LNCAP (cell line): ENCODE measurements around the gene HIKESHI.

ENCODE experiments used
- CTCF ChIP-seq: fragments of 450-650 bp; IDR thresholded peaks from 2 replicates; pipeline ENCODE4 v1.5.1; 2017; ENCODE audit warnings: mild to moderate bottlenecking

HIKESHI gene

GRCh38 chr11:86302092-86302793, at the start of gene HIKESHI:
TSS of gene HIKESHI (plus strand) at chr11:86302240. CDS start at chr11:86302449, 209 bp downstream.
- TF ChIP-seq CTCF: no peak

GRCh38 chr11:86255896-86256295, 46.1 kb upstream of the HIKESHI start:
- TF ChIP-seq CTCF: no peak

- TF ChIP-seq CTCF: no peak
Observed at GRCh38 chr11:86256608-86257007, 45.4 kb upstream of the HIKESHI start.

- TF ChIP-seq CTCF: no peak
Observed at GRCh38 chr11:86257446-86257845, 44.6 kb upstream of the HIKESHI start.

GRCh38 chr11:86259730-86260129, 42.3 kb upstream of the HIKESHI start:
- no peak for TF ChIP-seq CTCF

- TF ChIP-seq CTCF: no peak
Observed at GRCh38 chr11:86261328-86261727, 40.7 kb upstream of the HIKESHI start.

- TF ChIP-seq CTCF: no peak
Observed at GRCh38 chr11:86262387-86262786, 39.7 kb upstream of the HIKESHI start.

- TF ChIP-seq CTCF: no peak
Observed at GRCh38 chr11:86264649-86265048, 37.4 kb upstream of the HIKESHI start.
